Measurements from ENCODE around the gene ZNF219. TPM values are rescaled to one million over a fixed set of nuclear protein-coding genes. Genes with fewer than 3 reads are reported as not detected.

ZNF219 gene
- total and polyA plus RNA-seq, 2 of the 13 experiments (the other 11 are each of a cell fraction or from before 2014, with no cell fraction given): 34.5 to 36.6 TPM

GRCh38 chr14:21043974-21044618 is 54.4 kb downstream of the ZNF219 start (continued):
- TF ChIP-seq ZFY (CRISPR knock-in tag; IDR thresholded peaks at IDR 0.05): no peak
- TF ChIP-seq ATF7 (IDR thresholded peaks at IDR 0.05): no peak
- no peak for TF ChIP-seq ATF7 (CRISPR knock-in tag; IDR thresholded peaks at IDR 0.05)
- peak; percentile 73 for TF ChIP-seq TBL1XR1 (IDR thresholded peaks at IDR 0.05; ENCODE audit: borderline replicate concordance, low read length, partially characterized antibody)
- no peak for TF ChIP-seq ZNF441 (CRISPR knock-in tag; IDR thresholded peaks at IDR 0.05; ENCODE audit: borderline replicate concordance)
- TF ChIP-seq HINFP (CRISPR knock-in tag; IDR thresholded peaks at IDR 0.05; ENCODE audit: low read depth): no peak
- TF ChIP-seq, protein P1, sequence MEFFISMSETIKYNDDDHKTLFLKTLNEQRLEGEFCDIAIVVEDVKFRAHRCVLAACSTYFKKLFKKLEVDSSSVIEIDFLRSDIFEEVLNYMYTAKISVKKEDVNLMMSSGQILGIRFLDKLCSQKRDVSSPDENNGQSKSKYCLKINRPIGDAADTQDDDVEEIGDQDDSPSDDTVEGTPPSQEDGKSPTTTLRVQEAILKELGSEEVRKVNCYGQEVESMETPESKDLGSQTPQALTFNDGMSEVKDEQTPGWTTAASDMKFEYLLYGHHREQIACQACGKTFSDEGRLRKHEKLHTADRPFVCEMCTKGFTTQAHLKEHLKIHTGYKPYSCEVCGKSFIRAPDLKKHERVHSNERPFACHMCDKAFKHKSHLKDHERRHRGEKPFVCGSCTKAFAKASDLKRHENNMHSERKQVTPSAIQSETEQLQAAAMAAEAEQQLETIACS (CRISPR knock-in tag; IDR thresholded peaks at IDR 0.05): no peak
- TF ChIP-seq NFE2L1 (CRISPR knock-in tag; IDR thresholded peaks at IDR 0.05; ENCODE audit: borderline replicate concordance): no peak
- no peak for TF ChIP-seq XBP1 (CRISPR knock-in tag; IDR thresholded peaks at IDR 0.05)
- peak; percentile 43; the same call in 1 of the 2 replicates for TF ChIP-seq PHF21A (CRISPR knock-in tag; IDR thresholded peaks at IDR 0.05)
- TF ChIP-seq, protein P2, sequence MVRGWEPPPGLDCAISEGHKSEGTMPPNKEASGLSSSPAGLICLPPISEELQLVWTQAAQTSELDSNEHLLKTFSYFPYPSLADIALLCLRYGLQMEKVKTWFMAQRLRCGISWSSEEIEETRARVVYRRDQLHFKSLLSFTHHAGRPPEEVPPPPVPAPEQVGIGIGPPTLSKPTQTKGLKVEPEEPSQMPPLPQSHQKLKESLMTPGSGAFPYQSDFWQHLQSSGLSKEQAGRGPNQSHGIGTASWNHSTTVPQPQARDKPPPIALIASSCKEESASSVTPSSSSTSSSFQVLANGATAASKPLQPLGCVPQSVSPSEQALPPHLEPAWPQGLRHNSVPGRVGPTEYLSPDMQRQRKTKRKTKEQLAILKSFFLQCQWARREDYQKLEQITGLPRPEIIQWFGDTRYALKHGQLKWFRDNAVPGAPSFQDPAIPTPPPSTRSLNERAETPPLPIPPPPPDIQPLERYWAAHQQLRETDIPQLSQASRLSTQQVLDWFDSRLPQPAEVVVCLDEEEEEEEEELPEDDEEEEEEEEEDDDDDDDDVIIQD (CRISPR knock-in tag; IDR thresholded peaks at IDR 0.05; ENCODE audit: low read depth): peak; percentile 85; the same call in 1 of the 2 replicates
- TF ChIP-seq ZKSCAN5 (CRISPR knock-in tag; IDR thresholded peaks at IDR 0.05): no peak
- TF ChIP-seq, protein P3, sequence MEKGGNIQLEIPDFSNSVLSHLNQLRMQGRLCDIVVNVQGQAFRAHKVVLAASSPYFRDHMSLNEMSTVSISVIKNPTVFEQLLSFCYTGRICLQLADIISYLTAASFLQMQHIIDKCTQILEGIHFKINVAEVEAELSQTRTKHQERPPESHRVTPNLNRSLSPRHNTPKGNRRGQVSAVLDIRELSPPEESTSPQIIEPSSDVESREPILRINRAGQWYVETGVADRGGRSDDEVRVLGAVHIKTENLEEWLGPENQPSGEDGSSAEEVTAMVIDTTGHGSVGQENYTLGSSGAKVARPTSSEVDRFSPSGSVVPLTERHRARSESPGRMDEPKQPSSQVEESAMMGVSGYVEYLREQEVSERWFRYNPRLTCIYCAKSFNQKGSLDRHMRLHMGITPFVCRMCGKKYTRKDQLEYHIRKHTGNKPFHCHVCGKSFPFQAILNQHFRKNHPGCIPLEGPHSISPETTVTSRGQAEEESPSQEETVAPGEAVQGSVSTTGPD (CRISPR knock-in tag; IDR thresholded peaks at IDR 0.05): no peak
- TF ChIP-seq HOXA7 (CRISPR knock-in tag; IDR thresholded peaks at IDR 0.05): no peak
- 0 out of 2 replicates have a peak, but pooled peaks have one; percentile 49 for TF ChIP-seq ZNF816 (CRISPR knock-in tag; IDR thresholded peaks at IDR 0.05; ENCODE audit: borderline replicate concordance)
- TF ChIP-seq POLR2AphosphoS5 (IDR thresholded peaks at IDR 0.05; ENCODE audit: low read depth, low read length): no peak
- TF ChIP-seq, protein P4, sequence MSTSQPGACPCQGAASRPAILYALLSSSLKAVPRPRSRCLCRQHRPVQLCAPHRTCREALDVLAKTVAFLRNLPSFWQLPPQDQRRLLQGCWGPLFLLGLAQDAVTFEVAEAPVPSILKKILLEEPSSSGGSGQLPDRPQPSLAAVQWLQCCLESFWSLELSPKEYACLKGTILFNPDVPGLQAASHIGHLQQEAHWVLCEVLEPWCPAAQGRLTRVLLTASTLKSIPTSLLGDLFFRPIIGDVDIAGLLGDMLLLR (CRISPR knock-in tag; IDR thresholded peaks at IDR 0.05): no peak
- no peak for TF ChIP-seq KDM5B (CRISPR knock-in tag; IDR thresholded peaks at IDR 0.05; ENCODE audit: borderline replicate concordance)
- TF ChIP-seq FOSL2 (CRISPR knock-in tag; IDR thresholded peaks at IDR 0.05): peak; percentile 24; the same call in 1 of the 2 replicates
- no peak for TF ChIP-seq PCBP2 (optimal IDR thresholded peaks at IDR 0.05; ENCODE audit: low read depth, low read length, poor library complexity, severe bottlenecking)
- TF ChIP-seq ZNF597 (CRISPR knock-in tag; IDR thresholded peaks at IDR 0.05): no peak

All from HepG2 (cell line).